Suppressor macrophage treated with lipopolysaccharide for 1 hour (primary cell): Measurements from ENCODE around the gene TJAP1.
"Not testable (repeated sequence)": the region's sequence is repeated elsewhere in the genome, so short reads cannot be mapped to it uniquely, and the experiment has no call there.

Experiments used
- DNase-seq, 3 donors: peaks; one replicate each; pipeline ENCODE4 v3.0.0-alpha.2; 2020 to 2022

TJAP1 gene

DNA sequence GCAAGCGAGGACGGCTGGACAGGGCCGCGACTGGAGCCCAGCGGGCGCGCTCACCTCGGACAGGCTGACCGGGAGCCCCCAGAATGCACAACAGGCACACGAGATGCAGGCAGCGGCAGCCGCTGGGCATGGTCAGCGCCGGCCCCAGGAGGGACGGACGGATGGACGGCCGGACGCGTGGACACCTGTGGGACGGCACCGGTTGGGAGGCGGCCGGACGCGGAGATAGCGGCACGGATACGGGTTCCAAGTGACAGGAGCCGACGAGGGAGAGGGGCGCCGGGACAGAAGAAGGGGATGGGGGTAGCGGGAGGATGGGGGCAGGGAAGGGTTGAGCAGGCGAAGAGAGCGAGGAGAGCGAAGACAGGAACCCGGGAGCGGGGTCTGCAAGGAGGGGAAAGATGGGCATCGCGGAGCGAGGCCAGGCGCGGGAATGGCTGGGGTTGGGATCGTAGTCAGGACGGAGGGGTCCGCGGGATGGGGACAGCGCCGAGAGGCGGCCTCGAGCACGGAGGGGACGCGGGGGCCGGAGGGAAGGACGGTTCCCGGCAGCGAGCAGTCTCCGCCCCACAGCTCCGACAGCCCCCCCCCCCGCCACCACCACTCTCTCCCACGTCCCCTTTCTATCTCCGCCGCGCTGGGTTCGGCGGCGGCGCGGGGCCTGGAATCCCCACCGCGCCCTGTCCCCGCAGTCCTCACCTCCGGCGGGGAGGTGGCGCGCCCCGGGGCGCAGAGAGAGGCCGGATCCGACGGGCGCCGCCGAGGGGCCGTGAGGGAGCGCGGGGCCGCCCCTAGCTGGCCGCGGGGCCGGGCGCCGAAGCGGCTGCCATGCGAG is 22.5 kb upstream of the TJAP1 start:
- peak; percentile 86 to 93 (median 88) for DNase-seq

DNA sequence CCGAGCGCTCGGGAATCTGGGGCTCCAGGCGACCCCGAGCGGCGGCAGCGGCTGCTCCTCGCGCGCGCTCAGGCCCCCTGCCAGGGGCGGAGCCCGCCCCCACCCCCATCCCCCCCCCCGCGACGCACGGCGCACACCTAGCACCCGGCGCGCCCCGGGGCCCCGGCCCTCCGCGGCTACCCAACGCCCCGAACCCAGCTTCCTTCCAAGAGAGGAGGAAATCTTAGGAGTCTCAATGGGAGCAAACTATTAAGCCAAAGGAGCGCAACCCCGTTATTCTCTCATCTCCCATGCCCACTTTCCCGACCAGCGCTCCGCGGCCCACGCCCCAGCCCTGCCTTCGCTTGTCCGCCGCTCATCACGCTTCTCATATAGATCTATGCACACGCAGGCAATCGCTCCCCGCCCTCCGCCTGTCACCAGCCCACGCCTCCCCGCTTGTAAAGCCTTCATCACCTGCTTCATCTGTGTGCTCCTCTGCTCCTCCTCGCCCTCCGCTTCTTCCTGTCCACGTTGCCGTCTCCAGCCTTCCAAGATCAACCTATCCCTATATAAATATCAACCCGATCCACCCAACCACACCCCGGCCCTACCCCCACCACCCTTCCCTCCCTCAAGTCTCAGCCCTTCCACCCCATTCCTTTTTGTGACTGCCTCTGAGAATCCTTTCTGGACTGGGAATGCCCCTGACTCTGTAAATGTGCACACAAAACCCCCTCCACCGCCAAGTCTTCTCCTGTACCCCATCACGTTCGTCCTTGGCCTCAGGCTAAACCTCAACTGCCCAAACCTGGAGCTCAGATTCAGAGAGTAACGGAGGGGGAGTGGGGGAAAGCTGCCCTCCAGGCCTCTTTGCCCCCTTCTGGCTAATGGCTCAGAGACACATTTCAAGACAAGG is 21.6 kb upstream of the TJAP1 start, which contains the start of gene DLK2:
Gene DLK2, minus strand, starts transcription at position 18 of the 898 bp plus-strand sequence. CDS start 723 bp downstream, outside the sequence.
- peak; percentile 22 to 51 (median 35) for DNase-seq

DNA sequence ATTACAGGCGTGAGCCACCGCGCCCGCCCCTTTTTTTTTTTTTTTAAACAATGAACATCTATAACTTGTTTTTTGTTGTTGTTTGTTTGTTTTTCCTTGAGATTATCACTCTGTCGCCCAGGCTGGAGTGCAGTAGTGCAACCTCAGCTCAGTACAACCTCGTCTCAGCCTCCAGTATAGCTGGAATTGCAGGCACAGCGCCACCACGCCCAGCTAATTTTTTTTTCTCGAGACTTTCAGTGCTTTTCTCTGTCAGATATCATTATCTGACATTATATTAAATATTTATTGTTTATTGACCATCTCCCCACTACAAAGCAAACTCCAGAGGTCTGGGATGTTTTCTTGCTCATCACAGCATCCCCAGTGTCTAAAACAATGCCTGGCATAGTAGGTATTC is 19.7 kb upstream of the TJAP1 start:
- DNase-seq, result no peak

DNA sequence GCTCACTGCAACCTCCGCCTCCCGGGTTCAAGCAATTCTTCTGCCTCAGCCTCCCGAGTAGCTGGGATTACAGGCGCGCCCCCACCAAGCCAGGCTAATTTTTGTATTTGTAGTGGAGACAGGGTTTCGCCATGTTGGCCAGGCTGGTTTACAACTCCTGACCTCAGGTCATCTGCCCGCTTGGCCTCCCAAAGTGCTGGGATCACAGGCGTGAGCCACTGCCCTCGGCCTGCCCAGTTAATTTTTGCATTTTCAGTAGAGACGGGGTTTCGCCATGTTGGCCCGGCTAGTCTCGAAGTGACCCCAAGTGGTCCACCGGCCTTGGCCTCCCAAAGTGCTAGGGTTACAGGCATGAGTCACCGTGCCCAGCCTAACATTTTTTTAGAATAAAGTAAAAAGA is 19.2 kb upstream of the TJAP1 start:
- DNase-seq, result not testable (repeated sequence)

DNA sequence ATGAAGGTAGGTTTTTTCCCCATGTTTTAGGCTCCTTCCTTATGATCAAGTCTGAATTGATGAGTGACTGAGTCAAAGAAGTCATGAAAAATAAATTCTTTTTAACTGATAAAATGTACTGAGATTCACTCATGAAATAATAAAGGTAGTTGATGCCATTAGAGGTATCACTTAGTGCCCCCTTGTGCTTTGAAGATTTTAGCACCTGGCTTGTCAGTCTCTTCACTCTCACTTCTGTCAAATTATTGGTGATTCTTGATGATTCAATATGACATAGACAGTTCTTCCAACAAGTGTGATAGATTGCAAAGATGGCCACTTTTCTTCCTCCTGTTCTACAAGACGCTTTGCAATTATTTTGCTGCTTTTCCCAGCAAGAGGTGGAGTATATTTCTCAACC is 17.8 kb upstream of the TJAP1 start:
- DNase-seq, result no peak

DNA sequence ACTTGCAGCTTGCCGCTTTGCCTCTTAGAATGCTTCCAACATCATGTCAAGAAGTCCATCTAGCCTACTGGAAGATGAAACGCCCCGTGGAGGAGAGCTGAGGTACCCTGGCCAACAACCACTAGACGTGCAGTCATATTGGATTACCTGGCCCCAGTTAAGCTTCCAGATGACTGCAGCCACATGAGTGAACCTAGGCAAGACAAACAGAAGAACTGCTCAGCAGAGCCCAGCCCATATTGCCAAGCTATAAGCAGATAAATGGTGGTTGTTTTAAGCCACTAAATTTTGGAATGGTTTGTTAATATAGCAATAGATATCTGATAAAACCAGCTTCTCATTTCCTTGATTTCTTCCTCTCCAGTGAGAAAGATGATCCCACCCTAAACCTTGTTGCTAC is 17.3 kb upstream of the TJAP1 start:
- no peak for DNase-seq

DNA sequence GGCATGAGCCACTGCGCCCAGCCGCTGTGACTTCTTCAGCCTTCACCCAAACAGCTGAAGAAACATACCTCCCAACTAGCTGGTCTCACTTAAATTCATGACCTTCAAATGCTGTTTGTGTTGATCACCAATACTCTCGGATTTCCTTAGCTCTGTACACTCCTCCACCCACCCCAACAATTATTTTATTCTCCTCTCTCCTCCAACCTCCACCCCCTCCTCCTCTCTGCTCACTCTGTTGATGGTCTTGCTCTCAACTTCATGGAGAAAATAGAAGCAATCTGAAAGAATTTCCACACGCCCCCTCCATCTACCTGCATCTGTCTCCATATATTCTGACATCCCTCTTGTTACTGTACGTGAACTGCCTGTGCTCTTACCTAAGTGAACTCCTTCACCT is 15.4 kb upstream of the TJAP1 start:
- no peak for DNase-seq

DNA sequence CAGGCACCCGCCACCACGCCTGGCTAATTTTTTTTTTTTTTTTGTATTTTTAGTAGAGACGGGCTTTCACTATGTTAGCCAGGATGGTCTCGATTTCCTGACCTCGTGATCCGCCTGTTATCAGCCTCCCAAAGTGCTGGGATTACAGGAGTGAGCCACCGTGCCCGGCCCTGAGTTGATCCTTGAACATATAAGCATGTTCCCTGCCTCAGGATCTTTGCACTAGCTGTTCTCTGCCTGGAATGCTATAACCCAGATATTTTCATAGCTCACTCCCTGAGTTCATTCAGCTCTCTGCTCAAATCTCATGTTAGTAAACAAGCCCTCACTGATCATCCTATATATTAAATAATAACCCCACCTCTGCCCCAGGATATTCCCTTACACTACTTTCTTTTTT is 13.0 kb upstream of the TJAP1 start:
- DNase-seq, result no peak

DNA sequence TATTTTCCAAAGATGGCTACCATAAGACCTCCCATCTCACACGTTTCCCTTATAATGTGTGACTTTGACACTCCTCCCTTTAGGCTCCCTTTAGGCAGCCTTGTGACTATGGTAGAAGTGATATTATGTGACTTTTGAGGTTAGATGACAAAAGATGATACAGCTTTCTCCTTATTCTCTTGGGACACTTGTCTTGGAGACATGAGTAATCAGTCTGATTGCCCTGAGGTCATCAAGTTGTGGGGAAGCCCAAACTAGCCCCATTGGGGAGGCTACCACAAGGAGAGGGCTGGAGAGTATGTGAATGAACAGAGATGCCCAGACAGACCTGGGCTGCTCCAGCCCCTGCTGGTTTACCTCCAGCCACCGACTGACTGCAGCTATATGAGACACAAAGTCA is 11.4 kb upstream of the TJAP1 start:
- peak; percentile 79 to 89 (median 82) for DNase-seq

DNA sequence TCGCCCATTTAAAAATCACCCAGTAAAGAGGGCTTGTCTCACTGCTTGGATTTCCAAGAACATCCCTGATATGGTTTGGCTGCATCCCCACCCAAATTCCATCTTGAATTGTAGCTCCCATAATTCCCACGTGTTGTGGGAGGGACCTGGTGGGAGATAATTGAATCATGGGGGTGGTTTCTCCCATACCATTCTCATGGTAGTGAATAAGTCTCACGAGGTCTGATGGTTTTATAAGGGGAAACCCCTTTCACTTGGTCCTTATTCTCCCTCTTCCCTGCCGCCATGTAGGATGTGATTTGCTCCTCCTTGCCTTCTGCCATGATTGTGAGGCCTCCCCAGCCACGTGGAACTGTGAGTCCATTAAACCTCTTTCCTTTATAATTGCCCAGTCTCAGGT is 10.1 kb upstream of the TJAP1 start:
- peak; percentile 14 to 43 (median 32) for DNase-seq

DNA sequence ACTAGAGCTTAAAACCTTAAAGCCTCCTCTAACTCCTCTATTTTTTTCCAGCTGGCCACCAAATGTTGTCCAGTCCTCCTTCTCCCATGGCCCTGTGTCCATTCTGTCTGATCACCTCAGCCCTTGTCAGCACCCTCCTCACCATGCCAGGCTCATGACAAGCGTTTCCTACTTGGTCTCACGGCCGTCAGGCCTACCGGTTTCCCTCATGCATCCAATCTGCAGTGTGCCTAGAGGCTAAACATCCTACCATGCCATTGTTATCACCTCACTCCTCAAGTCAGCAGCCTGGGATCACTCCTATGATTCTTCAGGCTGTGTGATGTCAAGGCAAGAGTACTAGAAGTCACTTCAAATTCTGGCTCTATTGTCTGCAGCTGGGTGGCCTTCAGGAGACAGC is 9.6 kb upstream of the TJAP1 start:
- DNase-seq, result no peak

DNA sequence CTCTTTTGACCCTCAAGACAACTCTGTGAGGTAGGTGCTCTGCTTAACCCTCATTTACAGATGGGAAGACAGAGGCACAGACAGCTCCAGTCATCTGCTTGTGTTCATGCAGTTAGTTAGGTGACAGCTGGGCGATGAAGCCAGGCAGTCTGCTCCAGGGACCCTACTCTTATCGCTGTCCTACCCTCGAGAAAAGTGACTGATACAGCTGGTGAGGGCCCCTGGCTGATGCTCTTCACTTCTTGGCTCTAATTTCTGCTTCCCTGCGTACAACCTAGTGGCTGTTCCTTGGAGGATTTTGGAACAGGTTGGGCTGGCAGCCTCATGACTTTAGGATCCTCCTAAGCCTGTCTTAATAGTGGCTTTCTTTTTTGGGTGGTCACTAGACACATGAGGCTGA is 9.1 kb upstream of the TJAP1 start:
- DNase-seq, result no peak

DNA sequence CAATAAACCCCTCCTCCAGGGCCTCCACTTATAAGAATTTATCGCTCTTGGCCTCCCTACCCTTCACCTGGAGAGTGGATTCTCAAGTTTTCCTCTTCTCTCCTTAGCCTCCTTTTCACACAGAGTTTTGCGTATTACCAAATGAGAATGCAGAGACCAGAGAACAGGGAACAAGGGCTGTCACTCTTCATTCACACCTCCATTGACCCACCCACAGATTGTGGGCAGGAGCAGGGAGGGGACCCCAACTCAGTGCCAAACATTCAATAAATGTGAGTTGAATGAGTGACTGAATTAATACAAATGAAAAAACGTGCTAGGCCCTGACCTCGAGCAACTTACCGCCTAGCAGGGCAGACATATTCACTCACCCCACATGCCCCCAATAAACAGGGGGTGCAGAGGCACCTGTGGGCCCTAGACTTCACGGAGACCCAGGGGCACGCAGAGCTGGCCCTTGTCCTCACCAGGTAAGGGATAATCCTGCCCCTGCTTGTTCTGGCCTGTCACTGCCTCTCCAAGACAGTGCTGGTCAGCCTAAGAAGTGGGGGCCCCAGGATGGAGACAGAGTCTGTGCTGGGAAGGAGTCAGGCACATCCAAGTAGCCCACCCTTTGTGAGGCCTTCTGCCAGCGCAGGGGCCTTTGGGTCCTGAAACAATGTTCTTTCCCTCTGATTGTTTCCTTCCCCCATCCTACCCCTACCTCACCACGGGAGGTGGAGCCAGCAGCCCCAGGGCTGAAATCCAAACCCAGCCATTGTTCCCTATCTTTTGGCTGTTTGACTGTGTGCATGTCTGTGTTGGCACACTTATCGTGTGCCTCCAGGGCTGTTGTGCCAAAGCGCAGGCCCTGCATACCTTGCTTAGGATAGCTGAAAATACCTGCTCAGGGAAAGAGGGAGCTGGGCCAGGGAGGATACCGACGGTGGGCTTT is 8.4 kb upstream of the TJAP1 start:
- no peak for DNase-seq

DNA sequence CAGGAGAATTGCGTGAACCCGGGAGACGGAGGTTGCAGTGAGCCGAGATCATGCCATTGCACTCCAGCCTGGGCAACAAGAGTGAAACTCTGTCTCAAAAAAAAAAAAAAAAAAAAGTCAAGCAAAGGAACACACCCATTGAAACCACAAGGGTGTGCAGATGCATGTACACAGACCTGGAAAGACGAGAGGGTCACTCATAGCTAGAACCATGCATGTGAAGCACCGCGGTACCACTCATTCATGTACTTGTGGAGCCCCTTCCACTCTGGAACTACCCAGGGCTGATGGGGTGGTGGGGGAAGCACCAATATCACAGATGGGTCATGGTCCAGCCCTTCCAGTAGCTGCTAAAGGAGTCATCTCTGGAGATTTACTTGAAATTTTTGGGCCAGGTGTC is 7.4 kb upstream of the TJAP1 start:
- DNase-seq, result no peak

DNA sequence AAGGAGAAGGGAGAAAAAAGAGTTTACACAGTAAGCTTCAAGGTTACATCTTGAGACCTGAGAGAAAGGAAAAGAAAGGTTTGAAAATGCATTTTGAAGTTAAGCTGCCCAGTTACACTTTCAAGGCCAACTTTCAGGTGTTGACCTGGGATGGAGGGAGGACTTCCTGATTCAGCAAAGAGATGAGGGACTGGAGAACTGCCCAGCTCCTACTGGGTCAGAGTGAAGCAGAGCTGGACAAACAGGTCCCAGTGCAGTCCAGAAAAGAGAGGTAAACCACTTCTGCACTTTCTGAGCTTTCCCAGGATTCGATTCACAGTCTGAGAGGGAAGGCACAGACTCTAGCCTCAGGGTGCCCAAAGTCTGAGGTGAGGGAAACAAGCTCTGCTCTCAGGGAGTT is 6.0 kb upstream of the TJAP1 start:
- DNase-seq, result no peak

DNA sequence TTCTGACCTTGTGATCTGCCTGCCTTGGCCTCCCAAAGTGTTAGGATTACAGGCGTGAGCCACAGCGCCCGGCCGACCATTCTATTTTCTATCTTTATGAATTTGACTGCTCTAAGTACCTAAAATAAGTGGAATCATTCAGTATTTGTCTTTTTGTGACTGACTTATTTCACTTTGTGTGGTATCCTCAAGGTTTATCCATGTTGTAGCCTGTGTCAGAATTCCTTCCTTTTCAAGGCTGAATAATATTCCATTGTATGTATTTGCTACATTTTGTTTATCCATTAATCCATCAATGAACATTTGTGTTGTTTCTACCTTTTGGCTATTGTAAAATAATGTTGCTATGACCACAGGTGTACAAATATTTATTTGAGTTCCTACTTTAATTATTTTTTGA is 4.9 kb upstream of the TJAP1 start:
- DNase-seq, result no peak

DNA sequence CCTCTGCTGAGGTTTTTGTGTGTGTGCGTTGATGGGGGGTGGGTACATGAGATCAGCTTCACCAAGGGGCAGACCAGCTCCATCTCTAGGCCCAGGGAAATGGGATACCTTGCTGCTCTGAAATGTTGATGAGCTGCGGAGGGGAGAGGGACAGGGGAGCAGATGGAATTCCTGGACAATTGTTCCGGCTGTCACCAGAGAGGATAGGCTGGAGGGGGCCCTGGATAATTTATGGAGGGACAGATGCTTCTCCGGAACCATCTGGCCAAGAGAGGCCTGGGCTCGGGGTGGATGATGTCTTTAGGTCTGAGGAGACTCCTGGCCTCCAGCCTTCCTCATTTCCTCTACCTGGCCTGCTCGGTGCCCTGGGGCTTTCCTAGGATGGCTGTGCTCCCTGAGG is 1.9 kb upstream of the TJAP1 start:
- no peak for DNase-seq

DNA sequence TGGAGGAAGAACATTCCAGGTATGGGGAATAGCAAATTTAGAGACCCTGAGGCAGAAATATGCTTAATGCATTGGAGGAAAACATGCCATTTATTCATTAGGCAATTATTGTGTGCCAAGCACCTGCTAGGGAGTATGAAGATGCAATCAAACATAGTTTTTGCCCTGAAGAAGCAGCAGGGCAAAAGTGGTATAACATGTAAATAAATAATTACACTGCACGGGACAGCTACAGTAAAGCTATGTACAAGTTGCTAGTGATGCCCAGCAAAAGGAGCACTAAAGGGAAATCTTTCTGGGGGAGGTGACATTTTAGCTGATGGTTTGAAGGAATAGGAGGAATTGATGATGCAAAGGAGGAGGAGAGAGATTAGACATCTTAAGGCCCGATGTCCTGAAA is 624 bp upstream of the TJAP1 start:
- no peak for DNase-seq

DNA sequence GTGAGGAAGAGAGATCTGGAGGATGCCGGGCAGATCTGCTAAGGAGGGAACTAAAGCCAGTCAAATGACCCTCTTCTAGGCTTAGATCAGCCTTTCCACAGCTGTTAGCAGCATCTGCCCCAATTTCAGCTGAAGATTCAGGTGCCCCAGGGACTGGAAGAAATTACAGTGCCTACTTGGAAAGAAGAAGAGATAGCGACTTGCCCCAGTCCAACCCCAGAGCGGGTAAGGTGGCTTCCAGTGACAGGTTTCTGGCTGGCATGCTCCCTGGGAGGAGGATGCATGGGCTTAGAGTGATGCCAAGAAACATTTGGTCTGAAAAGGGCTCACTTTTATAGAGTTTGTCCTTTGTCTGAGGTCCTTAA is 620 bp downstream of the TJAP1 start:
- DNase-seq, result no peak

DNA sequence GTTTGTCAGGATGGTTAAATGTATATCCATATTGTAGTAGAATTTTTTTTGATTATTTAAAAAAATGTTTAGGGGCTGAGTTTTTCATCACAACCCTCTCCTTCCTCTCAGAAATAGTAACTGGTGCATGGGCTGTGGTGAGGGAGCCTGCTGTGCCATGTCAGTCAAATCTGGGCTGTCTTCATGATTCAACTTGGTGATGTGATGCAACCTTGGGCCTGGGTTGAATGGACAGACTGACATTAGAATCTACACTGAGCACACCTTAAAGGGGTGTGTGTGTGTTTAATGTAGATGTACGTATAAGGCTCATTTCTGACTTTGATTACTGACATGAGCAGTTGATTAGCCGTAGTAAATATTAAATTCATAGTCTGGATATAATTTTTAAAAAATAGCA is 3.7 kb downstream of the TJAP1 start:
- peak in 1 of 3 donors; percentile 34 for DNase-seq

DNA sequence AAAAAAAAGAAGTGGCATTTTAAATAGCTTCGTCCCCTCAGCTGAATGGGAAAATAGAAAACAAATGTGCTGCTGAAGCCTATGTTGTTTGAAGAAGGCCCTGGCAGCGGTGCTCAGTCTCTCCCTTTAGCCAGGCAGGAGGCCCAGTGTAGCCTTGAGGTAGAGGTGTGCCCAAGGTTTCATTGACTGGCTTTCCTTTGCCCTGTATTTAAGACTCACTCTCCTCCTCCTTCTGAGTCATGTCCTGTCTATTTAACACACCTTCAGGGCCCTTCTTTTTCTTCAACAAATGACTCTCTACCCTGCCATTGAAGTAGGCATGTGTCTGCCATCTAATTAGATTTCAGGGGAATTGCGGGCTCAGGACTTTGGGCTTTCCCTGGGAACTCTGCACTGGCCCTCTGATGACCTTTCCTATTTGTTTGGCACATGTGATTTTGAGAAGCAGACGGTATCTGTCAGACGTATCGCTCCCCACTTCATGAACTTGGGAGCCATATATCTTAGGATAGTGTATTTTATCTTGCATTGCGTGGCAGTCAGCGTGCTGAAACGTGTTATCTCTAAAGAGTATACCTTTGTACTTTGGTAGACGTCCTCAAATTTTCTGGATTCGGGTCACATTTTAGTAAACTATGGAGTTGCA is 4.3 kb downstream of the TJAP1 start:
- DNase-seq, result no peak

DNA sequence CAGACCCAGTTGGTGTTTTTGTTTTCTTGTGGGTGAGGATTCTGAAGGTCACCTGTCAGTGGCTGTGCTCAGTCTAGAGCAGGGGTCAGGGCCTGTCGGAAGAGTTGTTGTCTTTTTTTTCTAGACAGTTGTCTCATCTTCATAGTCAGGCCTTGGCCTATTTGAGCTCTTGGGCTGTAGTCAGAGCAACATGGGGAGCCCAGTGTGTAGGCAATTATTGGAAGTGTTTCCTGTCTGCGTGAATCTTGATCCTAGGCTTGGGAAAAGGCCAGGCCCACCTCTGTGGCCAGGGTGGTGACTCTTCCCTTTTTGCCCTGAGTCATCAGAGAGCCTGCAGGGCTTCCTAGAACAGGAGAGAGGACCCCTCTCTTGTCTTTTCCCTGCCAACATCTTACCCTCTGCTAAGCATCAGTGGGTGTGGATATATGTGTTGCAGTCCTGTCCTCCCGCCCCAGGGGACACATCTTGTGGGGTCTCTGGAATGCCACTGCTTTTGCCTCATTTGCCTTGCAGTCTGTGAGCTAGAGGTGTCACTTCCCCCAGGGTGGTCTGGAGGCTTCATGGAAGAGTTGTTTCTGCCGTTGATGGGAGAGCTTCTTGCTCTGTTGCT is 11.4 kb downstream of the TJAP1 start:
- DNase-seq, result no peak
